Breast epithelium (tissue), 3 donors: ENCODE measurements around the gene OR5M11.

ENCODE experiments used
- CTCF ChIP-seq, 3 donors: fragments of 450-650 bp; IDR thresholded peaks; one replicate each; pipeline ENCODE4 v1.5.1; 2016 to 2017; ENCODE audit warnings: antibody characterized with exemption in 3 of 3, mild to moderate bottlenecking in 3 of 3, moderate library complexity in 3 of 3
- POLR2A ChIP-seq: fragments of 450-650 bp; IDR thresholded peaks from one replicate; pipeline ENCODE4 v1.6.1; 2016; ENCODE audit warnings: antibody characterized with exemption, mild to moderate bottlenecking, moderate library complexity

- no peak for TF ChIP-seq POLR2A
- TF ChIP-seq CTCF (IDR thresholded peaks at IDR 0.05) = no peak
Measured at GRCh38 chr11:56509439-56509838, 33.6 kb downstream of the OR5M11 start.
